ENCODE results near the gene RXFP2.

- no peak for TF ChIP-seq CTCF (IDR thresholded peaks at IDR 0.05; ENCODE audit: low read depth, low read length)
- TF ChIP-seq EZH2phosphoT487 (IDR thresholded peaks at IDR 0.05; ENCODE audit: low read depth), result no peak
Observed at GRCh38 chr13:31843044-31843443, 103.7 kb downstream of the RXFP2 start.

All from OCI-LY3 (cell line).